B cell (primary cell): ENCODE data around the gene SLC2A9.
"Not testable (repeated sequence)": the region's sequence is repeated elsewhere in the genome, so short reads cannot be mapped to it uniquely, and the experiment has no call there.

Experiments used
- EZH2 ChIP-seq: IDR thresholded peaks from 2 replicates; pipeline ENCODE4 v1.6.1; 2012; ENCODE audit warnings: borderline replicate concordance, low read depth, mild to moderate bottlenecking, moderate library complexity, low read length; ENCODE audit not compliant: insufficient read depth, poor library complexity, severe bottlenecking
- TF ChIP-seq, protein P1 (sequence below): fragments of 200-600 bp; IDR thresholded peaks from one replicate; pipeline ENCODE4 v1.8.0; 2022; ENCODE audit warnings: antibody characterized with exemption, mild to moderate bottlenecking

DNA sequence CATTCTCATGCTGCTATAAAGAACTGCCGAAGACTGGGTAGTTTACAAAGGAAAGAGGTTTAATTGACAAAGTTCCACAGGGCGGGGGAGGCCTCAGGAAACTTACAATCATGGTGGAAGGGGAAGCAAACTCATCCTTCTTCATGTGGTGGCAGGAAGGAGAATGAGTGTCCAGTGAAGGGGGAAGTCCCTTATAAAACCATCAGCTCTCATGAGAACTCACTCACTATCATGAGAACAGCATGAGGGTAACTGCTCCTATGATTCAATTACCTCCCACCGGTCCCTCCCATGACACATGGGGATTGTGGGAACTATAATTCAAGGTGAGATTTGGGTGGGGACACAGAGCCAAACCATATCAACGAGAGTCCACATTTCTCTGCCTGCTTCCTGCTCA lies 120.7 kb downstream of the SLC2A9 start:
- TF ChIP-seq, protein P1, sequence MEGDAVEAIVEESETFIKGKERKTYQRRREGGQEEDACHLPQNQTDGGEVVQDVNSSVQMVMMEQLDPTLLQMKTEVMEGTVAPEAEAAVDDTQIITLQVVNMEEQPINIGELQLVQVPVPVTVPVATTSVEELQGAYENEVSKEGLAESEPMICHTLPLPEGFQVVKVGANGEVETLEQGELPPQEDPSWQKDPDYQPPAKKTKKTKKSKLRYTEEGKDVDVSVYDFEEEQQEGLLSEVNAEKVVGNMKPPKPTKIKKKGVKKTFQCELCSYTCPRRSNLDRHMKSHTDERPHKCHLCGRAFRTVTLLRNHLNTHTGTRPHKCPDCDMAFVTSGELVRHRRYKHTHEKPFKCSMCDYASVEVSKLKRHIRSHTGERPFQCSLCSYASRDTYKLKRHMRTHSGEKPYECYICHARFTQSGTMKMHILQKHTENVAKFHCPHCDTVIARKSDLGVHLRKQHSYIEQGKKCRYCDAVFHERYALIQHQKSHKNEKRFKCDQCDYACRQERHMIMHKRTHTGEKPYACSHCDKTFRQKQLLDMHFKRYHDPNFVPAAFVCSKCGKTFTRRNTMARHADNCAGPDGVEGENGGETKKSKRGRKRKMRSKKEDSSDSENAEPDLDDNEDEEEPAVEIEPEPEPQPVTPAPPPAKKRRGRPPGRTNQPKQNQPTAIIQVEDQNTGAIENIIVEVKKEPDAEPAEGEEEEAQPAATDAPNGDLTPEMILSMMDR = not testable (repeated sequence)
- not testable (repeated sequence) for TF ChIP-seq EZH2
